Skin of body (tissue), 3 donors: ENCODE measurements around the gene NPIPB5. TPM values are rescaled to one million over a fixed set of nuclear protein-coding genes. Genes with fewer than 3 reads are reported as not detected.
"Not testable (repeated sequence)": the region's sequence is repeated elsewhere in the genome, so short reads cannot be mapped to it uniquely, and the experiment has no call there.

Source experiments
- DNase-seq: peaks from one replicate; lab custom pipeline; 2025; lab: John Stamatoyannopoulos, UW
- small RNA-seq: library from RNA; depleted of rRNA; stranded (forward); fragments of <200 nt; gene quantifications from one replicate; pipeline ENCODE3, GENCODE V24; 2014; ENCODE audit warnings: low replicate concordance
- total RNA-seq: library from RNA; depleted of rRNA; stranded (reverse); fragments of >200 nt; gene quantifications from one replicate; pipeline ENCODE4 v1.2.3, GENCODE V29; 2014

NPIPB5 gene
- 251 TPM for total RNA-seq

- DNase-seq, result not testable (repeated sequence)
Observed at GRCh38 chr16:22510591-22510990, at the start of gene NPIPB5. TSS of gene NPIPB5 (plus strand) at chr16:22510891. CDS start at chr16:22513802, 2,911 bp downstream.

GRCh38 chr16:22468846-22469245, 41.8 kb upstream of the NPIPB5 start:
- DNase-seq, result not testable (repeated sequence)

GRCh38 chr16:22537996-22538395, 27.3 kb downstream of the NPIPB5 start:
- DNase-seq, result not testable (repeated sequence)

GRCh38 chr16:22544809-22545208, 34.1 kb downstream of the NPIPB5 start:
- DNase-seq, result not testable (repeated sequence)

GRCh38 chr16:22546630-22547029, 35.9 kb downstream of the NPIPB5 start:
- not testable (repeated sequence) for DNase-seq

- DNase-seq, result not testable (repeated sequence)
Observed at GRCh38 chr16:22547170-22547765, 36.6 kb downstream of the NPIPB5 start.

- DNase-seq, result not testable (repeated sequence)
Observed at GRCh38 chr16:22549853-22550252, 39.2 kb downstream of the NPIPB5 start.

GRCh38 chr16:22551143-22551542, 40.5 kb downstream of the NPIPB5 start:
- DNase-seq, result not testable (repeated sequence)

- DNase-seq, result not testable (repeated sequence)
Observed at GRCh38 chr16:22551651-22552050, 41.0 kb downstream of the NPIPB5 start.

GRCh38 chr16:22556759-22557158, 46.1 kb downstream of the NPIPB5 start:
- DNase-seq, result not testable (repeated sequence)

Small RNA genes lying within 50 kb of the gene (small RNA-seq; reads per million reads assigned to genes)
- gene AC106788.1, result not detected

Other genes starting within 250 kb of the NPIPB5 start
- 23.6 TPM for gene POLR3E, start 213.5 kb upstream of the NPIPB5 start, total RNA-seq
- 19.8 TPM for gene CDR2, start 136.3 kb upstream of the NPIPB5 start, total RNA-seq